NCI-H524 treated with DMSO at 0.1 percent for 48 hours (cell line): ENCODE measurements around the gene PLXDC1.

Source experiments
- DNase-seq: peaks from one replicate; lab custom pipeline; 2025; lab: John Stamatoyannopoulos, UW

PLXDC1 gene

GRCh38 chr17:39151150-39151942, at the start of gene PLXDC1:
TSS of gene PLXDC1 (minus strand) at chr17:39151637. CDS start at chr17:39151437, 200 bp downstream.
- no peak for DNase-seq

- no peak for DNase-seq
Observed at GRCh38 chr17:39200957-39201510, 49.6 kb upstream of the PLXDC1 start.

GRCh38 chr17:39200070-39200879, 48.8 kb upstream of the PLXDC1 start, which contains the start of gene RPL19:
TSS of gene RPL19 (plus strand) at chr17:39200283. CDS start at chr17:39200345, 62 bp downstream.
- no peak for DNase-seq

GRCh38 chr17:39199820-39200069, 48.3 kb upstream of the PLXDC1 start:
- peak; percentile 86 for DNase-seq

- no peak for DNase-seq
Observed at GRCh38 chr17:39198186-39198566, 46.7 kb upstream of the PLXDC1 start.

- peak; percentile 18 for DNase-seq
Observed at GRCh38 chr17:39197380-39198185, 46.1 kb upstream of the PLXDC1 start, which contains the start of gene CACNB1. TSS of gene CACNB1 (minus strand) at chr17:39197669. CDS start at chr17:39197495, 174 bp downstream.

- no peak for DNase-seq
Observed at GRCh38 chr17:39196808-39197291, 45.4 kb upstream of the PLXDC1 start.

- DNase-seq = no peak
Observed at GRCh38 chr17:39196241-39196807, 44.9 kb upstream of the PLXDC1 start.

- DNase-seq = no peak
Observed at GRCh38 chr17:39195568-39196160, 44.2 kb upstream of the PLXDC1 start.

- DNase-seq = no peak
Observed at GRCh38 chr17:39194985-39195524, 43.6 kb upstream of the PLXDC1 start.

- no peak for DNase-seq
Observed at GRCh38 chr17:39194089-39194984, 42.9 kb upstream of the PLXDC1 start.

GRCh38 chr17:39193346-39193745, 41.9 kb upstream of the PLXDC1 start:
- DNase-seq = no peak

GRCh38 chr17:39192901-39193300, 41.5 kb upstream of the PLXDC1 start:
- DNase-seq = no peak

- DNase-seq = no peak
Observed at GRCh38 chr17:39191750-39192510, 40.5 kb upstream of the PLXDC1 start.

- no peak for DNase-seq
Observed at GRCh38 chr17:39187152-39187830, 35.9 kb upstream of the PLXDC1 start.

GRCh38 chr17:39186481-39187002, 35.1 kb upstream of the PLXDC1 start:
- no peak for DNase-seq

- no peak for DNase-seq
Observed at GRCh38 chr17:39183720-39184119, 32.3 kb upstream of the PLXDC1 start.

GRCh38 chr17:39183045-39183444, 31.6 kb upstream of the PLXDC1 start:
- no peak for DNase-seq
